Lower leg skin (tissue), 3 donors: ENCODE measurements around the gene TMPRSS3.

Experiments used
- POLR2A ChIP-seq, 2 donors: fragments of 450-650 bp; IDR thresholded peaks; one replicate each; pipeline ENCODE4 v1.6.1; 2016 to 2017; ENCODE audit warnings: antibody characterized with exemption in 2 of 2, mild to moderate bottlenecking in 1 of 2, moderate library complexity in 1 of 2
- TF ChIP-seq, protein P1 (sequence below), 3 donors: fragments of 450-650 bp; IDR thresholded peaks; one replicate each; pipeline ENCODE4 v1.5.1; 2016; ENCODE audit warnings: antibody characterized with exemption in 3 of 3, mild to moderate bottlenecking in 3 of 3, moderate library complexity in 2 of 3

DNA sequence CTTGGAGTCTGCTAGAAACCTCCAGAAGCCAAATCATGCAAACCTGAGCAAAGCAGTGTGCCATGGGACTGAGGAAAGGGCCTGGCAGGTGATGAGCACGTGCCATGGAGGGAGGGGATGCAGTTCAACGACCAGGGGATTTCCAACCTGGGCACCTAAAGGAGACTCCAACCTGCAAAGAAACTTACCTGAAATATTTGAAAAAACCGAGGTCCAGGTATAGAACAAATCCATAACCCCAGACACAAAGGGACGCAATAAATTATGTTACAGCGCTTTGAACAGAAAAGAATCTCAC lies 16.7 kb upstream of the TMPRSS3 start:
- TF ChIP-seq, protein P1, sequence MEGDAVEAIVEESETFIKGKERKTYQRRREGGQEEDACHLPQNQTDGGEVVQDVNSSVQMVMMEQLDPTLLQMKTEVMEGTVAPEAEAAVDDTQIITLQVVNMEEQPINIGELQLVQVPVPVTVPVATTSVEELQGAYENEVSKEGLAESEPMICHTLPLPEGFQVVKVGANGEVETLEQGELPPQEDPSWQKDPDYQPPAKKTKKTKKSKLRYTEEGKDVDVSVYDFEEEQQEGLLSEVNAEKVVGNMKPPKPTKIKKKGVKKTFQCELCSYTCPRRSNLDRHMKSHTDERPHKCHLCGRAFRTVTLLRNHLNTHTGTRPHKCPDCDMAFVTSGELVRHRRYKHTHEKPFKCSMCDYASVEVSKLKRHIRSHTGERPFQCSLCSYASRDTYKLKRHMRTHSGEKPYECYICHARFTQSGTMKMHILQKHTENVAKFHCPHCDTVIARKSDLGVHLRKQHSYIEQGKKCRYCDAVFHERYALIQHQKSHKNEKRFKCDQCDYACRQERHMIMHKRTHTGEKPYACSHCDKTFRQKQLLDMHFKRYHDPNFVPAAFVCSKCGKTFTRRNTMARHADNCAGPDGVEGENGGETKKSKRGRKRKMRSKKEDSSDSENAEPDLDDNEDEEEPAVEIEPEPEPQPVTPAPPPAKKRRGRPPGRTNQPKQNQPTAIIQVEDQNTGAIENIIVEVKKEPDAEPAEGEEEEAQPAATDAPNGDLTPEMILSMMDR (IDR thresholded peaks at IDR 0.05) = no peak
- TF ChIP-seq POLR2A (IDR thresholded peaks at IDR 0.05) = no peak
